SH-SY5Y (cell line): ENCODE measurements around the gene DMWD.

Experiments used
- GATA2 ChIP-seq: IDR thresholded peaks from 2 replicates; pipeline ENCODE4 v1.6.1; 2011; ENCODE audit warnings: mild to moderate bottlenecking, low read depth, low read length
- GATA3 ChIP-seq: IDR thresholded peaks from 2 replicates; pipeline ENCODE4 v1.6.1; 2011; ENCODE audit warnings: low read depth, mild to moderate bottlenecking, low read length, moderate library complexity

- TF ChIP-seq GATA3 (no peak), GATA2 (no peak)
Measured at GRCh38 chr19:45764475-45764874, 28.2 kb downstream of the DMWD start.
